Ovary (tissue), 9 donors: ENCODE results near the gene AKR1B1. TPM values are rescaled to one million over a fixed set of nuclear protein-coding genes. Genes with fewer than 3 reads are reported as not detected.

Source experiments
- DNase-seq, 5 donors: peaks; one replicate each; pipeline ENCODE4 v3.0.0-alpha.2; 2019 to 2020
- H3K27ac ChIP-seq, 2 donors: fragments of 200-600 bp; one replicate each; pipeline versions ENCODE4 v1.5.1 to v1.8.0; 2019 to 2022
- H3K27me3 ChIP-seq: fragments of 200-600 bp; one replicate; pipeline ENCODE4 v1.8.0; 2022
- H3K36me3 ChIP-seq: fragments of 200-600 bp; sonication (generic); one replicate; pipeline ENCODE4 v1.5.1; 2019
- H3K4me1 ChIP-seq: one replicate; pipeline ENCODE4 v1.8.1; 2013; ENCODE audit warnings: mild to moderate bottlenecking, moderate library complexity; ENCODE audit not compliant: insufficient read depth
- H3K4me3 ChIP-seq: fragments of 200-600 bp; sonication (generic); one replicate; pipeline ENCODE4 v1.5.1; 2017
- H3K9me3 ChIP-seq, 2 donors: fragments of 200-600 bp in 1 of 2; sonication (generic) in 1 of 2; one replicate each; pipeline versions ENCODE4 v1.5.1 to v1.8.1; 2013 to 2019; ENCODE audit warnings: mild to moderate bottlenecking in 1 of 2, moderate library complexity in 1 of 2
- CTCF ChIP-seq, 3 donors: fragments of 450-650 bp in 2 of 3; fragments of 200-600 bp in 1 of 3; IDR thresholded peaks; one replicate each; pipeline versions ENCODE4 v1.5.1 to v1.8.0; 2016 to 2022; ENCODE audit warnings: antibody characterized with exemption in 3 of 3, mild to moderate bottlenecking in 1 of 3
- EP300 ChIP-seq: sonication (generic); formaldehyde crosslinking; IDR thresholded peaks from one replicate; pipeline ENCODE4 v1.6.1; 2017; ENCODE audit warnings: antibody characterized with exemption
- POLR2A ChIP-seq: fragments of 450-650 bp; IDR thresholded peaks from one replicate; pipeline ENCODE4 v1.6.1; 2017; ENCODE audit warnings: antibody characterized with exemption, mild to moderate bottlenecking, moderate library complexity
- WGBS, 3 donors: extraction: QIAGEN DNeasy Blood & Tissue Kit in 1 of 3; methylation state at CpG; one replicate each; pipeline versions ENCODE4 v1.1.5 to v1.1.7; 2013 to 2017; 5-methylcytosine and 5-hydroxymethylcytosine counted together
- intact Hi-C, 4 donors: fragments of 100-400 bp; cut with DNase I; formaldehyde crosslinking; loops; one replicate each; pipeline versions ENCODE4 v1.11.0 to v1.15.1; 2022 to 2023
- polyA plus RNA-seq, 2 donors: library from polyadenylated mRNA; stranded (reverse); fragments of 200-250 nt in 1 of 2; fragments of 350-450 nt in 1 of 2; fragmentation: Illumina TruSeq in 1 of 2; extraction: RNeasy Lipid Tissue Mini Kit (QIAGEN cat#74804) in 1 of 2; gene quantifications; one replicate each; pipeline ENCODE4 v1.2.3, GENCODE V29; 2013 to 2014
- total RNA-seq, 7 donors: library from RNA; depleted of rRNA in 2 of 7; stranded (reverse); fragments of >200 nt in 2 of 7; fragmentation: NEBNext Ultra II Directional in 3 of 7; extraction: Animal tissue kit (Norgen Biotek cat#: 25700) in 3 of 7; gene quantifications; one replicate each; pipeline versions ENCODE4 v1.1.0 to v1.2.4, GENCODE V29; 2016 to 2023
- donor health status: DM: no; HTN: no; CAD: no; lungs with moderate emphysema.
- donor health status: DM: no; HTN: no; CAD: no.
- donor health status: Bipolar disorder and iron deficiency.
- donor health status: DM: yes; HTN: yes; CAD: no.
- donor health status: DM: no; HTN: no; CAD: no.
- donor health status: DM: yes; HTN: yes; CAD: no.

Gene AKR1B1
- total and polyA plus RNA-seq, 9 donors: 39.3 to 133 (median 80.8) TPM

GRCh38 chr7:134463751-134464150, 4.9 kb upstream of the AKR1B1 start:
- no peak for DNase-seq
- H3K9me3 ChIP-seq: no peaks in the 10 kb centered on the region
- no peaks in the 10 kb centered on the region for H3K27me3 ChIP-seq
- no peak overlapping the region for H3K27ac ChIP-seq
- TF ChIP-seq EP300 (no peak), CTCF (IDR thresholded peaks at IDR 0.05) (no peak), POLR2A (no peak)
- 98 to 100% (median 100%) methylated on average over 2 of the region's 2 CpGs for WGBS, 3 donors
- no peak overlapping the region for H3K4me3 ChIP-seq
- H3K36me3 ChIP-seq: no peaks in the 10 kb centered on the region
- H3K4me1 ChIP-seq: no peaks in the 10 kb centered on the region
- intact Hi-C loops: no loop called here

GRCh38 chr7:134462337-134462925, 3.5 kb upstream of the AKR1B1 start:
- TF ChIP-seq POLR2A (no peak), EP300 (no peak), CTCF (IDR thresholded peaks at IDR 0.05) (no peak)
- Histone ChIP-seq H3K4me1 (peaks cover 3% of the 10 kb centered on the region), H3K4me3 (no peak overlapping the region), H3K9me3 (no peaks in the 10 kb centered on the region), H3K27ac (no peak overlapping the region), H3K27me3 (no peaks in the 10 kb centered on the region), H3K36me3 (no peaks in the 10 kb centered on the region)
- intact Hi-C loops: no loop called here
- DNase-seq: no peak
- WGBS, 3 donors: 75 to 80% (median 78%) methylated on average over 5 of the region's 5 CpGs

- no peak overlapping the region for H3K27ac ChIP-seq
- H3K9me3 ChIP-seq: no peaks in the 10 kb centered on the region
- 87 to 96% (median 88%) methylated on average over 1 of the region's 1 CpG for WGBS, 3 donors
- TF ChIP-seq EP300: no peak
- no peak for TF ChIP-seq CTCF (IDR thresholded peaks at IDR 0.05)
- TF ChIP-seq POLR2A: no peak
- no peaks in the 10 kb centered on the region for H3K27me3 ChIP-seq
- H3K4me1 ChIP-seq: peaks cover 3% of the 10 kb centered on the region
- H3K4me3 ChIP-seq: no peak overlapping the region
- intact Hi-C loops: no loop called here
- no peaks in the 10 kb centered on the region for H3K36me3 ChIP-seq
- DNase-seq: no peak
Observed at GRCh38 chr7:134461916-134462315, 3.0 kb upstream of the AKR1B1 start.

- intact Hi-C loops: no loop called here
- Histone ChIP-seq H3K27ac (no peak overlapping the region), H3K27me3 (no peaks in the 10 kb centered on the region), H3K4me3 (no peak overlapping the region), H3K4me1 (peaks cover 3% of the 10 kb centered on the region), H3K36me3 (no peaks in the 10 kb centered on the region), H3K9me3 (no peaks in the 10 kb centered on the region)
- 93 to 100% (median 96%) methylated on average over 2 of the region's 2 CpGs for WGBS, 3 donors
- no peak for DNase-seq
- TF ChIP-seq POLR2A: no peak
- no peak for TF ChIP-seq CTCF (IDR thresholded peaks at IDR 0.05)
- no peak for TF ChIP-seq EP300
Observed at GRCh38 chr7:134459981-134460380, 1.1 kb upstream of the AKR1B1 start.
